PC-9 (cell line): ENCODE data around the gene AUH.

Experiments used
- CTCF ChIP-seq: fragments of 200-600 bp; sonication (generic); conservative IDR thresholded peaks from 2 replicates; pipeline ENCODE4 v1.6.1; 2017; ENCODE audit warnings: mixed run types, antibody characterized with exemption, mild to moderate bottlenecking, moderate library complexity
- EZH2 ChIP-seq: fragments of 200-600 bp; sonication (generic); IDR thresholded peaks from 2 replicates; pipeline ENCODE4 v1.8.0; 2017; ENCODE audit warnings: antibody characterized with exemption, low read depth

- TF ChIP-seq CTCF (no peak), EZH2 (no peak)
Observed at GRCh38 chr9:91403665-91404543, 42.2 kb upstream of the AUH start.
